KMS-11 (cell line): Measurements from ENCODE around the gene GNA15.

ENCODE experiments used
- H2AFZ ChIP-seq: fragments of 200-600 bp; sonication (generic); 2 replicates; pipeline ENCODE4 v1.6.1; 2016; ENCODE audit warnings: antibody characterized with exemption, mixed run types, low read depth
- H3K27ac ChIP-seq: fragments of 200-600 bp; sonication (generic); 2 replicates; pipeline ENCODE4 v1.6.1; 2016; ENCODE audit warnings: mild to moderate bottlenecking, mixed run types
- H3K27me3 ChIP-seq: fragments of 200-600 bp; sonication (generic); 2 replicates; pipeline ENCODE4 v1.6.1; 2017; ENCODE audit warnings: mild to moderate bottlenecking, low read depth, mixed run types, moderate library complexity; ENCODE audit not compliant: insufficient read depth
- H3K36me3 ChIP-seq: fragments of 200-600 bp; sonication (generic); 2 replicates; pipeline ENCODE4 v1.6.1; 2017; ENCODE audit warnings: mild to moderate bottlenecking, mixed run types; ENCODE audit not compliant: insufficient read depth
- H3K4me1 ChIP-seq: fragments of 200-600 bp; sonication (generic); 2 replicates; pipeline ENCODE4 v1.6.1; 2016; ENCODE audit warnings: mild to moderate bottlenecking, low read depth, mixed run types; ENCODE audit not compliant: poor library complexity, severe bottlenecking
- H3K4me2 ChIP-seq: fragments of 200-600 bp; sonication (generic); 2 replicates; pipeline ENCODE4 v1.7.0; 2016; ENCODE audit warnings: mild to moderate bottlenecking, mixed run types
- H3K4me3 ChIP-seq: fragments of 200-600 bp; sonication (generic); IDR thresholded peaks from 2 replicates; pipeline ENCODE4 v1.6.1; 2017; ENCODE audit warnings: low read depth, low read length, mixed read lengths; ENCODE audit not compliant: insufficient read depth
- H3K79me2 ChIP-seq: fragments of 200-600 bp; sonication (generic); 2 replicates; pipeline ENCODE4 v1.6.1; 2016; ENCODE audit warnings: low read depth, mixed run types; ENCODE audit not compliant: insufficient read depth
- H3K9ac ChIP-seq: fragments of 200-600 bp; sonication (generic); 2 replicates; pipeline ENCODE4 v1.6.1; 2016; ENCODE audit warnings: mild to moderate bottlenecking, mixed run types
- H4K20me1 ChIP-seq: fragments of 200-600 bp; sonication (generic); 2 replicates; pipeline ENCODE4 v1.6.1; 2016; ENCODE audit warnings: mild to moderate bottlenecking, mixed run types; ENCODE audit not compliant: insufficient read depth
- CTCF ChIP-seq: fragments of 200-600 bp; sonication (generic); conservative IDR thresholded peaks from 2 replicates; pipeline ENCODE4 v1.6.1; 2017; ENCODE audit warnings: low read depth, mild to moderate bottlenecking, antibody characterized with exemption, low read length, moderate library complexity, mixed read lengths

GNA15 gene

GRCh38 chr19:3125900-3126524 is 9.8 kb upstream of the GNA15 start:
- no peak overlapping the region for H3K27ac ChIP-seq
- peaks cover 11% of the 10 kb centered on the region for H3K4me1 ChIP-seq
- H3K9ac ChIP-seq: no peak overlapping the region
- H3K27me3 ChIP-seq: peaks cover 52% of the 10 kb centered on the region
- no peak overlapping the region for H3K4me2 ChIP-seq
- TF ChIP-seq CTCF: peak; percentile 66
- H3K36me3 ChIP-seq: no peaks in the 10 kb centered on the region
- H3K79me2 ChIP-seq: no peaks in the 10 kb centered on the region
- no peak overlapping the region for H3K4me3 ChIP-seq
- H2AFZ ChIP-seq: no peak overlapping the region
- H4K20me1 ChIP-seq: no peaks in the 10 kb centered on the region

- peaks cover 48% of the 10 kb centered on the region for H3K27me3 ChIP-seq
- no peak overlapping the region for H3K27ac ChIP-seq
- no peak overlapping the region for H3K4me2 ChIP-seq
Observed at GRCh38 chr19:3129112-3129511, 6.7 kb upstream of the GNA15 start.

GRCh38 chr19:3131168-3131567 is 4.7 kb upstream of the GNA15 start:
- no peaks in the 10 kb centered on the region for H4K20me1 ChIP-seq
- H3K4me1 ChIP-seq: peaks cover 14% of the 10 kb centered on the region
- no peaks in the 10 kb centered on the region for H3K79me2 ChIP-seq
- no peak overlapping the region for H3K27ac ChIP-seq
- H3K36me3 ChIP-seq: no peaks in the 10 kb centered on the region
- no peak overlapping the region for H2AFZ ChIP-seq
- no peak overlapping the region for H3K4me3 ChIP-seq
- H3K4me2 ChIP-seq: no peak overlapping the region
- peaks cover 36% of the 10 kb centered on the region; the same call in 1 of the 2 replicates for H3K27me3 ChIP-seq
- no peak for TF ChIP-seq CTCF
- H3K9ac ChIP-seq: no peak overlapping the region

More at GRCh38 chr19:3129112-3129511, 6.7 kb upstream of the GNA15 start:
- Histone ChIP-seq H3K9ac (no peak overlapping the region), H2AFZ (no peak overlapping the region), H3K36me3 (no peaks in the 10 kb centered on the region), H3K79me2 (no peaks in the 10 kb centered on the region), H3K4me1 (peaks cover 25% of the 10 kb centered on the region), H4K20me1 (no peaks in the 10 kb centered on the region), H3K4me3 (no peak overlapping the region)
- no peak; the same call in 1 of the 2 replicates for TF ChIP-seq CTCF

- Histone ChIP-seq H3K4me1 (peaks cover 14% of the 10 kb centered on the region), H3K27me3 (peaks cover 31% of the 10 kb centered on the region; the same call in 1 of the 2 replicates), H3K79me2 (no peaks in the 10 kb centered on the region), H3K4me2 (peak overlapping the region; percentile 22; the same call in 1 of the 2 replicates), H2AFZ (peak overlapping the region; percentile 49; the same call in 1 of the 2 replicates), H3K9ac (peak overlapping the region; percentile 2; the same call in 1 of the 2 replicates), H3K27ac (no peak overlapping the region), H4K20me1 (no peaks in the 10 kb centered on the region), H3K36me3 (no peaks in the 10 kb centered on the region), H3K4me3 (no peak overlapping the region)
- no peak for TF ChIP-seq CTCF
Observed at GRCh38 chr19:3132971-3133792, 2.7 kb upstream of the GNA15 start.
